22Rv1 (cell line): ENCODE measurements around the gene VWA5A.

Experiments used
- ZFX ChIP-seq: fragments of 450-650 bp; IDR thresholded peaks from 2 replicates; pipeline ENCODE4 v1.6.1; 2017; ENCODE audit warnings: antibody characterized with exemption, borderline replicate concordance
- TF ChIP-seq, protein P1 (sequence below): fragments of 450-650 bp; IDR thresholded peaks from 2 replicates; pipeline ENCODE4 v1.5.1; 2017; ENCODE audit warnings: mild to moderate bottlenecking

DNA sequence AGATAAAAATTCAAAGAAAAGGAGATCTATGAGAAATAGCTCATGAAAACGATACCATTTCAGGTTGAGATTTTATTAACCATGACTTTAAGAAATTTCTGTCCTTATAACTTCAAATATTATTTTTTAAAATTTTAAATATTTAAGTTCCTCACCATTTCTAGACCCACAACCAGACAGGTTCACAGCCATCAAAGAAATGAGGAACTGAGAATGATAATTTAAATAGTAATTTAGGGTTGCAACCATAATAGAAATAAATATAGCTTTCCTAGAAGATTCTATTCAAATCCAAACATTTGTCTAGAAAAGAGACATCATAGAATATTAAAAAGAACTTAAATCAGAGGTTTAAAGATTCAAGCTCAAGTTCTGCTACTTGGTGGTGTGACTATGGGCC lies 5.9 kb upstream of the VWA5A start:
- TF ChIP-seq, protein P1, sequence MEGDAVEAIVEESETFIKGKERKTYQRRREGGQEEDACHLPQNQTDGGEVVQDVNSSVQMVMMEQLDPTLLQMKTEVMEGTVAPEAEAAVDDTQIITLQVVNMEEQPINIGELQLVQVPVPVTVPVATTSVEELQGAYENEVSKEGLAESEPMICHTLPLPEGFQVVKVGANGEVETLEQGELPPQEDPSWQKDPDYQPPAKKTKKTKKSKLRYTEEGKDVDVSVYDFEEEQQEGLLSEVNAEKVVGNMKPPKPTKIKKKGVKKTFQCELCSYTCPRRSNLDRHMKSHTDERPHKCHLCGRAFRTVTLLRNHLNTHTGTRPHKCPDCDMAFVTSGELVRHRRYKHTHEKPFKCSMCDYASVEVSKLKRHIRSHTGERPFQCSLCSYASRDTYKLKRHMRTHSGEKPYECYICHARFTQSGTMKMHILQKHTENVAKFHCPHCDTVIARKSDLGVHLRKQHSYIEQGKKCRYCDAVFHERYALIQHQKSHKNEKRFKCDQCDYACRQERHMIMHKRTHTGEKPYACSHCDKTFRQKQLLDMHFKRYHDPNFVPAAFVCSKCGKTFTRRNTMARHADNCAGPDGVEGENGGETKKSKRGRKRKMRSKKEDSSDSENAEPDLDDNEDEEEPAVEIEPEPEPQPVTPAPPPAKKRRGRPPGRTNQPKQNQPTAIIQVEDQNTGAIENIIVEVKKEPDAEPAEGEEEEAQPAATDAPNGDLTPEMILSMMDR, result no peak
- no peak for TF ChIP-seq ZFX
